Keratinocyte (primary cell): ENCODE data around the gene ALX1.

Source experiments
- EZH2 ChIP-seq: IDR thresholded peaks from one replicate; pipeline ENCODE4 v1.6.1; 2012; ENCODE audit warnings: inconsistent platforms, mild to moderate bottlenecking, low read length, moderate library complexity
- TF ChIP-seq, protein P1 (sequence below), 3 experiments: IDR thresholded peaks in 1 of 3; conservative IDR thresholded peaks in 1 of 3; optimal IDR thresholded peaks in 1 of 3; 2 replicates in 2 of 3; 3 replicates in 1 of 3; pipeline versions ENCODE3 to v1.5.1; 2011; ENCODE audit warnings: low read length in 3 of 3, mild to moderate bottlenecking in 3 of 3, moderate library complexity in 2 of 3, control low read depth in 1 of 3, inconsistent platforms in 1 of 3; ENCODE audit not compliant: insufficient read depth in 2 of 3; ENCODE audit errors: extremely low read depth in 1 of 3

DNA sequence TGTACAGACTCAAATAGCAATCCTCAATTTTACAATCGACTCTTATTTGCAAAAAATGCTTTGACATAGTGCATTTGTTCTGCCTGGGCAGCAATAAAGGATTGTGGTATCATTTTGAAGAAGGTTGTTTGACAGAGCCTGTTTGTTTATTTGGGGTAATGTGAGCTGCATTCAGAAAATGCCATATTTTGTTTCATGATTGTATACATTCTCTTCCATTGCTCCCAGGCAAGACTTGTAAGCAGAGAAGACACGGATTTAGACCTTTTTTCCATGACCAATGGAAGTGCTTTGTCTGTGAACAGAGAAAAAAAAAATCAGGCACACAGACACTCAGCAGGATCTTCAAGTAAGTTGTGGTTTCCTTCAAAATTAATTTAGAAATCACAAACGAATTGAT, 35.5 kb upstream of the ALX1 start:
- TF ChIP-seq, protein P1, sequence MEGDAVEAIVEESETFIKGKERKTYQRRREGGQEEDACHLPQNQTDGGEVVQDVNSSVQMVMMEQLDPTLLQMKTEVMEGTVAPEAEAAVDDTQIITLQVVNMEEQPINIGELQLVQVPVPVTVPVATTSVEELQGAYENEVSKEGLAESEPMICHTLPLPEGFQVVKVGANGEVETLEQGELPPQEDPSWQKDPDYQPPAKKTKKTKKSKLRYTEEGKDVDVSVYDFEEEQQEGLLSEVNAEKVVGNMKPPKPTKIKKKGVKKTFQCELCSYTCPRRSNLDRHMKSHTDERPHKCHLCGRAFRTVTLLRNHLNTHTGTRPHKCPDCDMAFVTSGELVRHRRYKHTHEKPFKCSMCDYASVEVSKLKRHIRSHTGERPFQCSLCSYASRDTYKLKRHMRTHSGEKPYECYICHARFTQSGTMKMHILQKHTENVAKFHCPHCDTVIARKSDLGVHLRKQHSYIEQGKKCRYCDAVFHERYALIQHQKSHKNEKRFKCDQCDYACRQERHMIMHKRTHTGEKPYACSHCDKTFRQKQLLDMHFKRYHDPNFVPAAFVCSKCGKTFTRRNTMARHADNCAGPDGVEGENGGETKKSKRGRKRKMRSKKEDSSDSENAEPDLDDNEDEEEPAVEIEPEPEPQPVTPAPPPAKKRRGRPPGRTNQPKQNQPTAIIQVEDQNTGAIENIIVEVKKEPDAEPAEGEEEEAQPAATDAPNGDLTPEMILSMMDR (optimal IDR thresholded peaks at IDR 0.05 in 1 of 3, IDR thresholded peaks at IDR 0.05 in 1 of 3, conservative IDR thresholded peaks at IDR 0.05 in 1 of 3; ENCODE audit: extremely low read depth in 1 of 3, insufficient read depth in 2 of 3, low read length in 3 of 3) = no peak
- TF ChIP-seq EZH2 = no peak
